HepG2 (cell line): ENCODE results near the gene ZBTB8OS. TPM values are rescaled to one million over a fixed set of nuclear protein-coding genes. Genes with fewer than 3 reads are reported as not detected.

Experiments used
- DRAP1 ChIP-seq: IDR thresholded peaks from 2 replicates; pipeline ENCODE4 v1.6.1; 2016; ENCODE audit warnings: missing genetic modification reagents, missing compliant biosample characterization
- EEA1 ChIP-seq: sonication (generic); formaldehyde crosslinking; IDR thresholded peaks from 2 replicates; pipeline ENCODE4 v1.5.1; 2020; ENCODE audit warnings: mild to moderate bottlenecking, missing genetic modification reagents, borderline replicate concordance
- ELF4 ChIP-seq: sonication (generic); formaldehyde crosslinking; IDR thresholded peaks from 2 replicates; pipeline ENCODE4 v1.5.0; 2020; ENCODE audit warnings: missing genetic modification reagents, mild to moderate bottlenecking, moderate library complexity, borderline replicate concordance
- HOXA3 ChIP-seq: sonication (generic); formaldehyde crosslinking; IDR thresholded peaks from 2 replicates; pipeline ENCODE4 v1.5.0; 2020; ENCODE audit warnings: missing genetic modification reagents
- MIER2 ChIP-seq: IDR thresholded peaks from 2 replicates; pipeline ENCODE4 v1.6.1; 2016; ENCODE audit warnings: missing biosample characterization, missing genetic modification reagents
- PCBP2 ChIP-seq: fragments of 200-400 bp; formaldehyde crosslinking; optimal IDR thresholded peaks from 2 replicates; pipeline ENCODE3; 2018; ENCODE audit warnings: low read length, low read depth; ENCODE audit not compliant: poor library complexity, severe bottlenecking
- PTBP1 ChIP-seq: fragments of 200-400 bp; formaldehyde crosslinking; IDR thresholded peaks from 2 replicates; pipeline ENCODE4 v1.6.1; 2018; ENCODE audit warnings: low read length, low read depth; ENCODE audit not compliant: poor library complexity, severe bottlenecking
- RARA ChIP-seq: IDR thresholded peaks from 2 replicates; pipeline ENCODE4 v1.6.1; 2016; ENCODE audit warnings: missing genetic modification reagents, missing compliant biosample characterization
- RBM39 ChIP-seq: fragments of 200-400 bp; formaldehyde crosslinking; IDR thresholded peaks from one replicate; pipeline ENCODE4 v1.6.1; 2018; ENCODE audit warnings: antibody characterized with exemption, mild to moderate bottlenecking, low read depth, low read length; ENCODE audit not compliant: poor library complexity, severe bottlenecking
- TFDP2 ChIP-seq: sonication (generic); formaldehyde crosslinking; IDR thresholded peaks from 2 replicates; pipeline ENCODE4 v1.4.0; 2020; ENCODE audit warnings: missing genetic modification reagents
- TOPORS ChIP-seq: sonication (generic); formaldehyde crosslinking; IDR thresholded peaks from 2 replicates; pipeline ENCODE4 v1.8.0; 2023; ENCODE audit warnings: mild to moderate bottlenecking, missing genetic modification reagents
- ZBTB38 ChIP-seq: sonication (generic); formaldehyde crosslinking; IDR thresholded peaks from 2 replicates; pipeline ENCODE4 v1.5.1; 2020; ENCODE audit warnings: mild to moderate bottlenecking, missing genetic modification reagents
- ZBTB46 ChIP-seq: sonication (generic); formaldehyde crosslinking; IDR thresholded peaks from 2 replicates; pipeline ENCODE4 v1.4.0; 2020; ENCODE audit warnings: mild to moderate bottlenecking, missing genetic modification reagents, borderline replicate concordance
- ZFP36L1 ChIP-seq: sonication (generic); formaldehyde crosslinking; IDR thresholded peaks from 2 replicates; pipeline ENCODE4 v1.8.0; 2022; ENCODE audit warnings: mild to moderate bottlenecking, missing genetic modification reagents, moderate library complexity
- ZFP90 ChIP-seq: sonication (generic); formaldehyde crosslinking; IDR thresholded peaks from 2 replicates; pipeline ENCODE4 v1.8.0; 2022; ENCODE audit warnings: missing genetic modification reagents, mild to moderate bottlenecking, inconsistent platforms, borderline replicate concordance
- ZNF121 ChIP-seq: sonication (generic); formaldehyde crosslinking; IDR thresholded peaks from 2 replicates; pipeline ENCODE4 v1.5.0; 2020; ENCODE audit warnings: mild to moderate bottlenecking, missing genetic modification reagents
- ZNF143 ChIP-seq: sonication (generic); formaldehyde crosslinking; IDR thresholded peaks from 2 replicates; pipeline ENCODE4 v1.4.0; 2020; ENCODE audit warnings: missing genetic modification reagents
- ZNF207 ChIP-seq: fragments of 450-650 bp; IDR thresholded peaks from 2 replicates; pipeline ENCODE4 v1.6.1; 2016; ENCODE audit warnings: antibody characterized with exemption, borderline replicate concordance
- ZNF331 ChIP-seq: sonication (generic); formaldehyde crosslinking; IDR thresholded peaks from 2 replicates; pipeline ENCODE4 v1.4.0; 2020; ENCODE audit warnings: missing genetic modification reagents
- ZNF350 ChIP-seq: sonication (generic); formaldehyde crosslinking; IDR thresholded peaks from 2 replicates; pipeline ENCODE4 v1.4.0; 2020; ENCODE audit warnings: mild to moderate bottlenecking, low read depth, missing genetic modification reagents, borderline replicate concordance
- ZNF574 ChIP-seq: sonication (generic); formaldehyde crosslinking; IDR thresholded peaks from 2 replicates; pipeline ENCODE4 v1.4.0; 2020; ENCODE audit warnings: missing genetic modification reagents
- ZNF674 ChIP-seq: sonication (generic); formaldehyde crosslinking; IDR thresholded peaks from 2 replicates; pipeline ENCODE4 v1.5.0; 2020; ENCODE audit warnings: low read depth, mild to moderate bottlenecking, missing genetic modification reagents
- polyA plus RNA-seq, 8 experiments: library from polyadenylated mRNA; depleted of rRNA in 3 of 8; stranded (reverse) in 7 of 8; unstranded in 1 of 8; fragments of >200 nt; fragmentation: Illumina TruSeq in 4 of 8; extraction: Trizol in 4 of 8; gene quantifications; 2 replicates each; pipeline versions ENCODE4 v1.2.1 to v1.2.3, GENCODE V29; 2011 to 2016; ENCODE audit warnings: low read depth in 4 of 8, missing spikeins in 1 of 8, mixed read lengths in 1 of 8; ENCODE audit not compliant: insufficient read depth in 1 of 8
- total RNA-seq, 5 experiments: library from RNA; depleted of rRNA; stranded (reverse); fragments of >200 nt; fragmentation: Illumina TruSeq; extraction: Trizol; gene quantifications; 2 replicates each; pipeline ENCODE4 v1.2.3, GENCODE V29; 2016; ENCODE audit warnings: low read depth in 1 of 5

ZBTB8OS gene
- total and polyA plus RNA-seq, 2 of the 13 experiments (the other 11 are each of a cell fraction or from before 2014, with no cell fraction given), result 57.7 to 84.8 TPM

DNA sequence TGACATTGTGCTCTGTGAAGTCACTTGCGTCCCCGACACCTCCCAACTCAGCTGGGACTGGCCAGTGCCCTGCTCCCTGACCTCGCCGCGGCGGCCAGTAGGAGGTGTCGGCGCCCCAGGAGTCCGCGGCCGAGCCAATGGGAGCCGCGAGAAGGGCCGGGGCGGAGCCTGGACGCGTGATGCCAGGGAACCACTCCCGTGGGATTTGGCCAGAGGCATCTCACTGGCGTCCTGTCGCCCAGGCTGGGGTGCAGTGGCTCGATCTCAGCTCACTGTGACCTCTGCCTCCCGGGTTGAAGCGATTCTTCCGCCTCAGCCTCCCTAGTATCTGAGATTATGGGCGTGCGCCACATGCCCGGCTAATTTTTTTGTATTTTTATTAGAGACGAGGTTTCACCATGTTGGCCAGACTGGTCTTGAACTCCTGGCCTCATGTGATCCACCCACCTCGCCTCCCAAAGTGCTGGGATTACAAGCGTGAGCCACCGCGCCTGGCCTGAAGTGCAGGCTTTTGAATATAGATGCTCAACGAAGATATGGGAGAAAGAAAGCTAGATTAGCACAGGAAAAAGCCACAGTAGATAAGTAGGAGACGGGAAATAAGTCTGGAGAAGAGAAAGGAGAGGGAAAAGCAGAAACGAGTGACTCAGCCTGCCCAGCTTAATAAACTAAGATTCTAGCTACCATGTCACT lies 38.0 kb downstream of the ZBTB8OS start (continued):
- no peak for TF ChIP-seq TFDP2 (CRISPR knock-in tag)
- TF ChIP-seq ZBTB38 (CRISPR knock-in tag), result peak; percentile 60; the same call in 1 of the 2 replicates
- no peak for TF ChIP-seq ZNF674
- TF ChIP-seq EEA1 (CRISPR knock-in tag), result no peak
- no peak for TF ChIP-seq ZNF143 (CRISPR knock-in tag)
- no peak for TF ChIP-seq PCBP2
- peak; percentile 55; the same call in 1 of the 2 replicates for TF ChIP-seq ELF4
- 0 out of 2 replicates have a peak, but pooled peaks have one; percentile 41 for TF ChIP-seq ZFP36L1 (CRISPR knock-in tag)
- TF ChIP-seq PTBP1, result no peak
- TF ChIP-seq ZBTB46 (CRISPR knock-in tag), result no peak
- TF ChIP-seq ZNF350 (CRISPR knock-in tag), result peak; percentile 51; the same call in 1 of the 2 replicates
- peak; percentile 56; the same call in 1 of the 2 replicates for TF ChIP-seq HOXA3 (CRISPR knock-in tag)
- peak; percentile 44; the same call in 1 of the 2 replicates for TF ChIP-seq ZNF331 (CRISPR knock-in tag)
- TF ChIP-seq ZNF574 (CRISPR knock-in tag), result peak; percentile 54; the same call in 1 of the 2 replicates
- no peak for TF ChIP-seq ZNF207
- peak; percentile 86 for TF ChIP-seq DRAP1 (CRISPR knock-in tag)
- TF ChIP-seq RBM39, result peak; percentile 61
- TF ChIP-seq ZNF121, result no peak
- 0 out of 2 replicates have a peak, but pooled peaks have one; percentile 28 for TF ChIP-seq ZFP90 (CRISPR knock-in tag)
- TF ChIP-seq TOPORS (CRISPR knock-in tag), result no peak
- TF ChIP-seq RARA (CRISPR knock-in tag), result peak; percentile 64; the same call in 1 of the 2 replicates
- 0 out of 2 replicates have a peak, but pooled peaks have one; percentile 30 for TF ChIP-seq MIER2 (CRISPR knock-in tag)
